Measurements from ENCODE around the gene DCHS2.
"Not testable (repeated sequence)": the region's sequence is repeated elsewhere in the genome, so short reads cannot be mapped to it uniquely, and the experiment has no call there.

Gene DCHS2

GRCh38 chr4:154222875-154223274 lies 268.7 kb downstream of the DCHS2 start:
- no peak overlapping the region for H3K4me3 ChIP-seq (ENCODE audit: low read depth, low read length)
- TF ChIP-seq, protein P1, sequence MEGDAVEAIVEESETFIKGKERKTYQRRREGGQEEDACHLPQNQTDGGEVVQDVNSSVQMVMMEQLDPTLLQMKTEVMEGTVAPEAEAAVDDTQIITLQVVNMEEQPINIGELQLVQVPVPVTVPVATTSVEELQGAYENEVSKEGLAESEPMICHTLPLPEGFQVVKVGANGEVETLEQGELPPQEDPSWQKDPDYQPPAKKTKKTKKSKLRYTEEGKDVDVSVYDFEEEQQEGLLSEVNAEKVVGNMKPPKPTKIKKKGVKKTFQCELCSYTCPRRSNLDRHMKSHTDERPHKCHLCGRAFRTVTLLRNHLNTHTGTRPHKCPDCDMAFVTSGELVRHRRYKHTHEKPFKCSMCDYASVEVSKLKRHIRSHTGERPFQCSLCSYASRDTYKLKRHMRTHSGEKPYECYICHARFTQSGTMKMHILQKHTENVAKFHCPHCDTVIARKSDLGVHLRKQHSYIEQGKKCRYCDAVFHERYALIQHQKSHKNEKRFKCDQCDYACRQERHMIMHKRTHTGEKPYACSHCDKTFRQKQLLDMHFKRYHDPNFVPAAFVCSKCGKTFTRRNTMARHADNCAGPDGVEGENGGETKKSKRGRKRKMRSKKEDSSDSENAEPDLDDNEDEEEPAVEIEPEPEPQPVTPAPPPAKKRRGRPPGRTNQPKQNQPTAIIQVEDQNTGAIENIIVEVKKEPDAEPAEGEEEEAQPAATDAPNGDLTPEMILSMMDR (IDR thresholded peaks at IDR 0.05; ENCODE audit: insufficient read depth, low read depth, low read length, missing control alignments): no peak
- no peak for DNase-seq (ENCODE audit: low read depth)

DNA sequence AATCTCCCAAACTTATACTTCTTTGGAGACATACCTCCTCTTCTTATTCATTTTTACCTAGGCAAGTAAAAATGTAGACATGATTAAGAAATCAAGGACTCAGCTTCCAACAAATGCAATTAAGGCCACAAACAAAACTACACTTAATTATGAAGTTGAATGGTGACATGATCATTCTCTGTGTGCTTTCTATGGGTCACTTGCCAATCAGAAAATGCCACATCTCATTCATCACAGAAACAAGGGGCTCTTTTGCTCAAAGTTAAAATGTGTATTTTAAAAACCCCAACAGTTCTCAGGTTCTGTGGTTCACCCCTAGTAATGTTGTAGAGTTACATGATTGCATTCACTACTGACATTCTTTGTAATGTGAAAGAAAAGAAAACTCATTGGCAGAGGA lies 273.5 kb downstream of the DCHS2 start:
- no peak overlapping the region for H3K4me3 ChIP-seq (ENCODE audit: low read depth, low read length)
- DNase-seq (ENCODE audit: low read depth): no peak
- TF ChIP-seq, protein P1 (IDR thresholded peaks at IDR 0.05; ENCODE audit: insufficient read depth, low read depth, low read length, missing control alignments): no peak

GRCh38 chr4:154217384-154217783 lies 274.2 kb downstream of the DCHS2 start:
- DNase-seq (ENCODE audit: low read depth); H3K4me3 ChIP-seq (ENCODE audit: low read depth, low read length): not testable (repeated sequence)

DNA sequence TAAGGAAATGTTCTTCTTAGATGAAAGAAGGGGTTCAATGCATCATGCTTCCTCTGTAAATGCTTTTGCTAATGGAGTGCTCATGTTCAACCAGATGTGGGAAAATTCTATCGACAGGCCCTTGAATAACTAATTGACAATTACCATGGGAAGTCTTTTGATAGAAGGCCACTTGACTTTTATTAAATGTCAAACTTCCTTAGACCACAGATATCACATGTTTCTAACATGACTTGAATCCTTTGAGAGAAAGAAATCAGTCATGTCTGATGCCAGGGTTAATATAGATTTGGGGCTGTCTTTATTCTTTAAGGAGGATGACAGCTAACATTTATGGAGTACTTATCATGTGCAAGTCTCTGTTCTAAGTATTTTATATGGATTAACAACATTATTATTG lies 280.1 kb downstream of the DCHS2 start:
- H3K4me3 ChIP-seq (ENCODE audit: low read depth, low read length): no peak overlapping the region
- DNase-seq (ENCODE audit: low read depth): no peak
- TF ChIP-seq, protein P1 (IDR thresholded peaks at IDR 0.05; ENCODE audit: insufficient read depth, low read depth, low read length, missing control alignments): no peak

- DNase-seq (ENCODE audit: low read depth): no peak
- TF ChIP-seq, protein P1 (IDR thresholded peaks at IDR 0.05; ENCODE audit: insufficient read depth, low read depth, low read length, missing control alignments): no peak
- no peak overlapping the region for H3K4me3 ChIP-seq (ENCODE audit: low read depth, low read length)
These were observed 283.2 kb downstream of the DCHS2 start for GRCh38 chr4:154208424-154208823.

- H3K4me3 ChIP-seq (ENCODE audit: low read depth, low read length): no peak overlapping the region
- TF ChIP-seq, protein P1 (IDR thresholded peaks at IDR 0.05; ENCODE audit: insufficient read depth, low read depth, low read length, missing control alignments): no peak
- DNase-seq (ENCODE audit: low read depth): no peak
These were observed 286.1 kb downstream of the DCHS2 start for GRCh38 chr4:154205471-154205870.

GRCh38 chr4:154194649-154195048 lies 296.9 kb downstream of the DCHS2 start:
- H3K4me3 ChIP-seq (ENCODE audit: low read depth, low read length): no peak overlapping the region
- TF ChIP-seq, protein P1 (IDR thresholded peaks at IDR 0.05; ENCODE audit: insufficient read depth, low read depth, low read length, missing control alignments): no peak
- DNase-seq (ENCODE audit: low read depth): no peak
